HG03103 (cell line): ENCODE data around the gene ABR.
"Not testable (repeated sequence)": the region's sequence is repeated elsewhere in the genome, so short reads cannot be mapped to it uniquely, and the experiment has no call there.

ENCODE experiments used
- ATAC-seq: cut with Tn5 transposase; IDR thresholded peaks from one replicate; pipeline ENCODE4 v1.9.1; 2021; ENCODE audit warnings: low read depth; ENCODE audit not compliant: unreplicated experiment

Gene ABR

GRCh38 chr17:1074886-1075605 lies 104.7 kb downstream of the ABR start:
- ATAC-seq, result no peak

- not testable (repeated sequence) for ATAC-seq
Measured at GRCh38 chr17:1073963-1074625, 105.7 kb downstream of the ABR start.

GRCh38 chr17:1073241-1073962 lies 106.4 kb downstream of the ABR start:
- no peak for ATAC-seq

GRCh38 chr17:1072551-1072961 lies 107.2 kb downstream of the ABR start:
- ATAC-seq, result no peak

- no peak for ATAC-seq
Measured at GRCh38 chr17:1071103-1071825, 108.5 kb downstream of the ABR start.

- ATAC-seq, result no peak
Measured at GRCh38 chr17:1070411-1070810, 109.4 kb downstream of the ABR start.

- ATAC-seq, result no peak
Measured at GRCh38 chr17:1069847-1070246, 109.9 kb downstream of the ABR start.

- ATAC-seq, result no peak
Measured at GRCh38 chr17:1068356-1068755, 111.4 kb downstream of the ABR start.

GRCh38 chr17:1067282-1067956 lies 112.4 kb downstream of the ABR start:
- no peak for ATAC-seq

GRCh38 chr17:1065416-1065815 lies 114.4 kb downstream of the ABR start:
- not testable (repeated sequence) for ATAC-seq

GRCh38 chr17:1060991-1061390 lies 118.8 kb downstream of the ABR start:
- ATAC-seq, result no peak

- ATAC-seq, result no peak
Measured at GRCh38 chr17:1059131-1059795, 120.5 kb downstream of the ABR start.

- ATAC-seq, result no peak
Measured at GRCh38 chr17:1058423-1059130, 121.2 kb downstream of the ABR start.

GRCh38 chr17:1056761-1057160 lies 123.0 kb downstream of the ABR start:
- no peak for ATAC-seq

GRCh38 chr17:1055751-1056645 lies 123.8 kb downstream of the ABR start:
- no peak for ATAC-seq

GRCh38 chr17:1055231-1055630 lies 124.5 kb downstream of the ABR start:
- ATAC-seq, result no peak

GRCh38 chr17:1054656-1055055 lies 125.1 kb downstream of the ABR start:
- ATAC-seq, result no peak

- no peak for ATAC-seq
Measured at GRCh38 chr17:1053661-1054360, 126.0 kb downstream of the ABR start.
